ENCODE results near the gene BACH2. TPM values are rescaled to one million over a fixed set of nuclear protein-coding genes. Genes with fewer than 3 reads are reported as not detected.

BACH2 gene
- total and polyA plus RNA-seq, 2 experiments from 2014 or later = 1.6 to 5.7 TPM

GRCh38 chr6:90195094-90195829 lies 101.4 kb downstream of the BACH2 start (continued):
- TF ChIP-seq ETS1 (IDR thresholded peaks at IDR 0.05) = no peak
- TF ChIP-seq NANOG (IDR thresholded peaks at IDR 0.05; ENCODE audit: borderline replicate concordance) = no peak
- no peak for TF ChIP-seq STAT1 (IDR thresholded peaks at IDR 0.05; ENCODE audit: unreplicated experiment)
- no peak for TF ChIP-seq EZH2 (IDR thresholded peaks at IDR 0.05; ENCODE audit: low read depth, unreplicated experiment)
- TF ChIP-seq JUNB (IDR thresholded peaks at IDR 0.05; ENCODE audit: unreplicated experiment) = no peak
- TF ChIP-seq CTCF (conservative IDR thresholded peaks at IDR 0.05; ENCODE audit: low read depth in 2 of 2) = no peak

- Histone ChIP-seq H3K27ac (ENCODE audit: low read depth) (no peak overlapping the region), H2AFZ (no peak overlapping the region), H3F3A (replicated peaks; ENCODE audit: low read depth) (no peaks in the 10 kb centered on the region), H4K20me1 (replicated peaks; ENCODE audit: insufficient read depth) (no peaks in the 10 kb centered on the region), H3K9me2 (ENCODE audit: insufficient read depth) (no peaks in the 10 kb centered on the region), H3K4me1 (ENCODE audit: insufficient read depth) (peaks cover 5% of the 10 kb centered on the region; the same call in 1 of the 2 replicates), H3K36me3 (ENCODE audit: insufficient read depth) (no peaks in the 10 kb centered on the region), H3K4me2 (no peak overlapping the region), H3K79me2 (replicated peaks; ENCODE audit: insufficient read depth) (no peaks in the 10 kb centered on the region), H3K4me3 (no peak overlapping the region), H3K27me3 (ENCODE audit: insufficient read depth) (no peaks in the 10 kb centered on the region)
- H3K9me3 Mint-ChIP-seq = peaks cover 20% of the 10 kb centered on the region
- H3K4me1 Mint-ChIP-seq = peaks cover 3% of the 10 kb centered on the region
- DNase-seq (ENCODE audit: low spot score) (no peak), ATAC-seq (no peak)
- no peak overlapping the region for H3K4me3 Mint-ChIP-seq
- H3K27ac Mint-ChIP-seq = no peak overlapping the region
- peaks cover 3% of the 10 kb centered on the region for H3K27me3 Mint-ChIP-seq (ENCODE audit: insufficient read depth, low read depth, poor library complexity)
- H3K36me3 Mint-ChIP-seq (ENCODE audit: low read depth) = peaks cover 16% of the 10 kb centered on the region
- TF ChIP-seq JUNB (IDR thresholded peaks at IDR 0.05; ENCODE audit: unreplicated experiment) (no peak), ETS1 (IDR thresholded peaks at IDR 0.05) (no peak), REST (IDR thresholded peaks at IDR 0.05; ENCODE audit: unreplicated experiment) (no peak), POLR2AphosphoS5 (IDR thresholded peaks at IDR 0.05; ENCODE audit: low read depth) (no peak), STAT1 (IDR thresholded peaks at IDR 0.05; ENCODE audit: unreplicated experiment) (no peak), EZH2phosphoT487 (IDR thresholded peaks at IDR 0.05; ENCODE audit: unreplicated experiment) (no peak), EZH2 (IDR thresholded peaks at IDR 0.05; ENCODE audit: low read depth, unreplicated experiment) (no peak), NANOG (IDR thresholded peaks at IDR 0.05; ENCODE audit: borderline replicate concordance) (no peak), ZNF331 (CRISPR knock-in tag; IDR thresholded peaks at IDR 0.05; ENCODE audit: low read depth) (no peak), CREB1 (CRISPR knock-in tag; IDR thresholded peaks at IDR 0.05; ENCODE audit: low read depth) (no peak), ZNF114 (CRISPR knock-in tag; IDR thresholded peaks at IDR 0.05) (no peak)
Observed at GRCh38 chr6:90194371-90194841, 102.2 kb downstream of the BACH2 start.

All from GM23338 (cell line).